Activated T-cell treated with anti-CD3 and anti-CD28 coated beads, Interleukin-2, amount 50 U/mL, for 72 hours (primary cell): ENCODE measurements around the gene PEX5L. TPM values are rescaled to one million over a fixed set of nuclear protein-coding genes. Genes with fewer than 3 reads are reported as not detected.

Experiments used
- ATAC-seq, 2 donors: fragments of 150-1000 bp; cut with Tn5 transposase; replicated peaks in 1 of 2; 2 replicates each; pipeline ENCODE4 v1.10.0; 2021; ENCODE audit warnings: moderate library complexity in 2 of 2, mild to moderate bottlenecking in 1 of 2
- DNase-seq, 2 donors: peaks; one replicate each; pipeline ENCODE4 v3.0.0; 2021 to 2022; ENCODE audit warnings: mixed read lengths in 1 of 2
- H3K27ac Mint-ChIP-seq: one replicate; pipeline ENCODE4 v1.8.0; 2022; ENCODE audit warnings: mild to moderate bottlenecking, moderate library complexity, mixed read lengths
- H3K27me3 Mint-ChIP-seq: one replicate; pipeline ENCODE4 v1.8.0; 2022; ENCODE audit warnings: low read depth, mixed read lengths
- H3K36me3 Mint-ChIP-seq, 2 donors: one replicate each; pipeline ENCODE4 v1.8.0; 2022; ENCODE audit warnings: mixed read lengths in 2 of 2, mild to moderate bottlenecking in 1 of 2; ENCODE audit not compliant: insufficient read depth in 2 of 2
- H3K4me1 Mint-ChIP-seq: one replicate; pipeline ENCODE4 v1.8.0; 2022; ENCODE audit warnings: low read depth, mixed read lengths
- H3K4me3 Mint-ChIP-seq, 2 donors: one replicate each; pipeline ENCODE4 v1.8.0; 2022; ENCODE audit warnings: mild to moderate bottlenecking in 2 of 2, mixed read lengths in 2 of 2, moderate library complexity in 2 of 2
- H3K9me3 Mint-ChIP-seq, 2 donors: one replicate each; pipeline ENCODE4 v1.8.0; 2022; ENCODE audit warnings: mixed read lengths in 2 of 2
- total RNA-seq, 2 donors: library from RNA; stranded (reverse); gene quantifications; one replicate each; pipeline ENCODE4 v1.2.3, GENCODE V29; 2022

Gene PEX5L
- total RNA-seq, 2 donors from 2014 or later: 0.23 to 0.31 TPM

DNA sequence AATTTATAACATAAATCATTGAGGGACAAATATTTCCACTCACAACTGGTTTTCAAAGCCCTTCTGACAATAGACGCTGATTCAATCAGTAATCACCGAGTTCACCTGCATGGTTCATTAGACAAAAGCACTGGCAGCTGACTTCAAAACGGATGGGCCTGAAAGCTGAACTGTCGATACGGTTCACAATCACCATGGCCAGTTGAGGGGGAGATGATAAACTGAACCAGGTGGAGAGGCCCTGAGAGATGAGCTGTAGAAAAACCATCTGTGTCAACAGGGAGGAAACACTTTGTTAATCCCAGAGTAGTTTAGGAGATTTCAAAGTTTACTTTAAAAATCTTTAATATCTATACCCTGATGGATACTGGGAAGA is 75.0 kb downstream of the PEX5L start:
- H3K4me3 Mint-ChIP-seq: no peak overlapping the region
- DNase-seq (no peak), ATAC-seq (no peak)
- H3K9me3 Mint-ChIP-seq: no peaks in the 10 kb centered on the region
- no peaks in the 10 kb centered on the region for H3K4me1 Mint-ChIP-seq
- H3K36me3 Mint-ChIP-seq: no peaks in the 10 kb centered on the region
- H3K27ac Mint-ChIP-seq: no peak overlapping the region
- H3K27me3 Mint-ChIP-seq: peaks cover 56% of the 10 kb centered on the region

DNA sequence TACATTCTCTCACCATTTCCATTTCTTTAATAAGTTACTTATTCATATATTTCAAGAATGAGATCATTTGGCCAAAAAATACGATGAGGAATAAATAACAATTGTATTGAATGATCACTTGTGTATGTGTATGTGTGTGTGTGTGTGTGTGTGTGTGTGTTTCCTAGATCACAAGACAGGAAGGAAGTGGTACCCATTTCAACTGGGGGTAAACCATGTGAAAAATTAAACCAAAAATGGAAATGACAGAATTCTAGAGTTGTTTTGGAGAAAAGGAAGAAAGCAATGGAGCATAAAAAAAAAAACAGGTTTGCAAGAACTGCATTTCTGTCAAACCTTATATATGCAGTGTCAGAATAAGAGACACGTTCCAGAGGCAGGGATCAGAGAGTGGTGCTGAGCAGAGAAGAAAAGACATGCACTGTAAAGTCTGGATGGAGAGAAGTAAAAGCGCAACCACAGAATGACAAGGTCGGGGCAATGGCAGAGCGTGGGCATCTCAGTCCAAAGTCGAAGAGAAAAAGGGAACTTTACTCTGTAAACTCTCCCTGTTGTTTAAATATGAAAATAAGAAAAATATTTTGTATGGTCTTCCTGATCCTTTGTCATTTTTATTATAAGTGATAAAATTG is 75.5 kb downstream of the PEX5L start:
- peaks cover 53% of the 10 kb centered on the region for H3K27me3 Mint-ChIP-seq
- no peaks in the 10 kb centered on the region for H3K4me1 Mint-ChIP-seq
- H3K9me3 Mint-ChIP-seq: no peaks in the 10 kb centered on the region
- no peaks in the 10 kb centered on the region for H3K36me3 Mint-ChIP-seq
- no peak overlapping the region for H3K4me3 Mint-ChIP-seq
- DNase-seq (no peak), ATAC-seq (no peak)
- no peak overlapping the region for H3K27ac Mint-ChIP-seq

DNA sequence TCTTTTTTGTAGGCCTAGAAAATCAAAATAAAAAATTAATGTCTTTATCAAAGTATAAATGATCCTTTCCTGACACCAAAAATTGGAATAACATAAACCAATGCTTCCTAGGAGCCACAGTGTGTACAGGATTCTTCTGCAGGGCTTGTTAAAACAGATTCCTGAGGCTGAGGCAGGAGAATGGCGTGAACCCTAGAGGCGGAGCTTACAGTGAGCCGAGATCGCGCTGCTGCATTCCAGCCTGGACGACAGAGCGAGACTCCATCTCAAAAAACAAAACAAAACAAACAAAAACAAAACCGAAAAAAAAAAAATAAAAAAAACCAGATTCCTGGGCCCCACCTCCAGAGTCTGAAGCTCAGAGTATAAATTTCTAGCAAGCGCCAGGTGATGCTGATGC is 78.0 kb downstream of the PEX5L start:
- H3K4me3 Mint-ChIP-seq: no peak overlapping the region
- no peak overlapping the region for H3K27ac Mint-ChIP-seq
- no peaks in the 10 kb centered on the region for H3K36me3 Mint-ChIP-seq
- no peaks in the 10 kb centered on the region for H3K4me1 Mint-ChIP-seq
- DNase-seq (no peak), ATAC-seq (no peak)
- H3K9me3 Mint-ChIP-seq: no peaks in the 10 kb centered on the region
- peaks cover 44% of the 10 kb centered on the region for H3K27me3 Mint-ChIP-seq

DNA sequence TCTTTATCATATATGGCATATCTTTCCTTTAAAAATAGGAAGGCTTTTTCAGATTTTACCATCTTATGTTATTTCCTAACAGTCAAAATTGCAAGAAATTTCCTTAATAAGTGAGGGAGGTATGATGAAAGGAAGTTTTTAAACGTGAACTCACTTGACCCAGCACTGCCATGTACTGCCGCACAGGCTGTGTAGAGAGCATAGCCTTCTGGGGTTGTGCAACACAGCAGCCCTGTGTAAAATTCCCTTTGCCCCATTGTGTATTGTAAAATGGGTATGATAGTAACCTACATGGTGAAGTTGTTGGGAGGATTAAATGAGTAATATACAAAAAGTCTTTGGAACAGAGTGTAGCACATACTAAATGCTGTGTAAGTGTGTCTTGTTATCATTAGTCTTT is 78.6 kb downstream of the PEX5L start:
- no peaks in the 10 kb centered on the region for H3K9me3 Mint-ChIP-seq
- no peak overlapping the region for H3K4me3 Mint-ChIP-seq
- no peak for ATAC-seq
- DNase-seq: no peak
- H3K36me3 Mint-ChIP-seq: no peaks in the 10 kb centered on the region
- no peak overlapping the region for H3K27ac Mint-ChIP-seq
- H3K27me3 Mint-ChIP-seq: peaks cover 43% of the 10 kb centered on the region
- H3K4me1 Mint-ChIP-seq: no peaks in the 10 kb centered on the region

- Mint-ChIP-seq H3K27ac (no peak overlapping the region), H3K27me3 (peaks cover 36% of the 10 kb centered on the region), H3K4me3 (no peak overlapping the region), H3K4me1 (no peaks in the 10 kb centered on the region), H3K9me3 (peaks cover 0 to 2% of the 10 kb centered on the region in 2 donors), H3K36me3 (no peaks in the 10 kb centered on the region)
- DNase-seq (no peak), ATAC-seq (no peak)
Measured at GRCh38 chr3:179957264-179957845, 79.4 kb downstream of the PEX5L start.

DNA sequence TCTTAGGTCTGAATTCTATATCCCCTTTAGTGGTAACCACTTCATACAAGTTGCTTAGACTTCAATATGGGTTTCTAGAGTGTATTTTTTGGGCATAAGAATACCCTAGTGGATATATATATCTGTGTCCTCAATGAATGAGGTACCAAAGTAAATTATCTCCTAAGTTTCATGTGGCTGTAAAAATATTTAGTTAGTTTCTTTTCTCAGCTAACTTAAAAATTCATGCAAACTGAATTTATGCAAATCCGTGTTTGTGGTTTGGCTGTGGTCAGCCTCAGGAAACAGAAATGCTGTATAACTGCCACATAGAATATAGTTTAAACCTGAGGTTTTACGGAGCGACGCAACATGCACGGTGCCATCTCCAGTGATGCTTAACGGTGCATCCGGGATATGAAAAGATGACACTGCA is 80.3 kb downstream of the PEX5L start:
- no peaks in the 10 kb centered on the region for H3K4me1 Mint-ChIP-seq
- DNase-seq: peak; percentile 8 to 20
- H3K4me3 Mint-ChIP-seq: no peak overlapping the region
- H3K36me3 Mint-ChIP-seq: no peaks in the 10 kb centered on the region
- ATAC-seq: peak; percentile 45 to 53
- H3K27ac Mint-ChIP-seq: no peak overlapping the region
- peaks cover 0 to 3% of the 10 kb centered on the region in 2 donors for H3K9me3 Mint-ChIP-seq
- peaks cover 35% of the 10 kb centered on the region for H3K27me3 Mint-ChIP-seq

DNA sequence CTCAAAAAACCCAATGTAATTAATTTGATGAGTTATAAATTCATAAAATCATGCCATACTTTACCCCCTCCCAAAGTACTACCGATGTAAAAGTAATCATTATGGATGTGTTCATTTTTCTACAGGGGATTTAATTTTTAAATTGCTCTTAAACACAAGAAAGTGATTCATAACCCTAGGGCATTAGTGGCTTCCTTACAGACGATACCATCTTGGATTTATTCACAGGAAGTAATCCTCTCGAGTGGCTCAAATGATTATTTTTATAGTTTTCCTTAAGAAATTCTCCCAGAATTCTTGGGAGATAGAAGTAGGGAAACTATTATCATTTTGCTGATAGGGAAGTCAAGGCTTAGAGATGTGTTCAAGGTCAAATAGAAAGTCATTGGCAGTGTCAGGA is 80.9 kb downstream of the PEX5L start:
- no peak for DNase-seq
- Mint-ChIP-seq H3K36me3 (no peaks in the 10 kb centered on the region), H3K4me3 (no peak overlapping the region), H3K4me1 (no peaks in the 10 kb centered on the region), H3K9me3 (peaks cover 0 to 3% of the 10 kb centered on the region in 2 donors), H3K27ac (no peak overlapping the region), H3K27me3 (peaks cover 35% of the 10 kb centered on the region)
- no peak for ATAC-seq

DNA sequence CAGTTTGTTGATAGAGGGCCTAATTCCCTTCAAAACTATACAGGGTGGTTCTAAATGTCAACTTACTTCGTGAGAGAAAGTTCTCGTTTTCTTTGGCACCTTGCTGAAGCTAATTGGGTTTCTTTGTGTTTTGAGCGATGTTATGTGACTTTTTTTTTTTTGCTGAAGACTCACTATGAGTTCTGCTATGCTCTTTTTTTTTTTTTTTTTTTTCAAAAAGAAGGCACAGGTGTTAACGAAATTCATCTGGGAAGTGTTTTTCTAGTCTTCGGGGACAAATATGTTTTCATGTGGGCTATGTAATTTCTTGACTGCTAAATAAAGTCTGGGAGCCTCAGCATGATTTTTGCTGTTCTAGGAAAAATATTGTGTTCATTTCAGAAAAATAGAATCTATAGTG is 81.5 kb downstream of the PEX5L start:
- no peaks in the 10 kb centered on the region for H3K4me1 Mint-ChIP-seq
- no peak overlapping the region for H3K27ac Mint-ChIP-seq
- H3K36me3 Mint-ChIP-seq: no peaks in the 10 kb centered on the region
- no peak for ATAC-seq
- peaks cover 39% of the 10 kb centered on the region for H3K27me3 Mint-ChIP-seq
- peaks cover 0 to 3% of the 10 kb centered on the region in 2 donors for H3K9me3 Mint-ChIP-seq
- no peak overlapping the region for H3K4me3 Mint-ChIP-seq
- DNase-seq: no peak

DNA sequence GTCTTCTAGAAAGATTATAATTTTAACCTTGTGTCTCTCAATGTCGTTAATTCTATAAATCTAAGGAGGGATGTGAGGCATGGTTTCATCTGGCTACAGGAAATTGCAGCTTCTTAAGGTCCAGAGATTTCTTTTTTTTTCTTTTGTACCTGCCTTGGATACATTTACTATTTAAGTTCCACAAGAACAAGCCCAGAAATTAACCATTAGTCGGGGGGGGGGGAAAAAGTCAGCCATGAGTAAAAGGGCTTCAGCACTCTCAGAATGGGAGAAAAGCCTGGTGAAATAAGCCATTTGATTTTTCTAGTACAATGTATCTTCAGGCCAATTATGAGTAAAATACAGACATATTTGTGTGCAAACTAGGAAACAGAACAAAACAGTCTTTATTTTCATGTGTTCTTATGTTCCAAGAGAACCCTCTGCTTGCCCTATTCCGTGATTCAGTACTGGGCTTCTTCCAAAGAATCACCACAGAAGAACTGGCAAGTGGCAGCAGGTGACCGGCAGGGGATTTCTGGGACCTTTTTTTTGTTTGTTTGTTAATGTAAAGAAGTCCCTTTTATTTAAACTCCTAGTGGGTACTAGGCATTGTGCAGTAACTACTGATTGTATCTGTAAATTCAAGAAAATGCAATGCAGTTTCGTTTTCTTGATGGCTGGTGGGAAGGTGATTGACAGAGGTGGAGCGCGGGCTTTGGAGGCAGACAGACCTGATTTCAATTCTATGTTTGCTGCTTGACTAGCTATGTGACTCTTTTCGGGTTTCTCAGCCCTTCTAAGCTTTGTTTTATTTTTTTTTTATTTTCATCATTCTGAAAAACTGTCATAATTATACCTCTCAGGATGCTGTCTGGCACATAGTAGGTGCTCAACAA is 82.5 kb downstream of the PEX5L start:
- Mint-ChIP-seq H3K9me3 (peaks cover 0 to 3% of the 10 kb centered on the region in 2 donors), H3K27ac (no peak overlapping the region), H3K4me1 (no peaks in the 10 kb centered on the region), H3K36me3 (no peaks in the 10 kb centered on the region), H3K4me3 (no peak overlapping the region), H3K27me3 (peaks cover 33% of the 10 kb centered on the region)
- DNase-seq: no peak
- ATAC-seq: no peak

DNA sequence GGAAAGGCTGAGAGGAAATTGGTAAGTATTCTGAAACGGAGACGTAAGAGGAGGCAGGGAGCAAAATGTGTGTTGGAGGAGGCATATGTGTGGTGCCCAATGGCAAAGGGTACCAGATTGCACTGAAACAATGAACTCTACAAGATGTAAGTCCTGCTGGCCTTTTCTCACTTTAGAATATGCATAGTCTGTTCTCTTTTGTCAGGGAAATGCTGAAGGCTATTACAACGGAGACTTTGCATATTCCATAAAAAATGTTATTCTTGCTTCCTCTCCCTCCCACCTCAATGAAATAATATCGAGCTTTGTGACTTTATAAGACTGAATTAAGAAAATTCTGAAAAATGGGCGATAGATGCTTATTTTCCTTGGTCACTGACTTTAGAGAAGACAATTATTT is 85.9 kb downstream of the PEX5L start:
- Mint-ChIP-seq H3K27ac (no peak overlapping the region), H3K9me3 (peaks cover 0 to 3% of the 10 kb centered on the region in 2 donors), H3K36me3 (no peaks in the 10 kb centered on the region), H3K27me3 (peaks cover 10% of the 10 kb centered on the region), H3K4me1 (no peaks in the 10 kb centered on the region), H3K4me3 (no peak overlapping the region)
- DNase-seq (no peak), ATAC-seq (no peak)

- Mint-ChIP-seq H3K9me3 (peaks cover 0 to 3% of the 10 kb centered on the region in 2 donors), H3K36me3 (no peaks in the 10 kb centered on the region), H3K4me1 (no peaks in the 10 kb centered on the region), H3K27me3 (peaks cover 11% of the 10 kb centered on the region), H3K4me3 (no peak overlapping the region), H3K27ac (no peak overlapping the region)
- DNase-seq: no peak
- ATAC-seq: no peak
Measured at GRCh38 chr3:179949869-179950268, 86.9 kb downstream of the PEX5L start.

GRCh38 chr3:179949412-179949811 is 87.3 kb downstream of the PEX5L start:
- H3K9me3 Mint-ChIP-seq: peaks cover 0 to 3% of the 10 kb centered on the region in 2 donors
- ATAC-seq (no peak), DNase-seq (no peak)
- H3K27me3 Mint-ChIP-seq: peaks cover 16% of the 10 kb centered on the region
- H3K4me1 Mint-ChIP-seq: no peaks in the 10 kb centered on the region
- no peak overlapping the region for H3K27ac Mint-ChIP-seq
- no peak overlapping the region for H3K4me3 Mint-ChIP-seq
- no peaks in the 10 kb centered on the region for H3K36me3 Mint-ChIP-seq

GRCh38 chr3:179948740-179949139 is 88.0 kb downstream of the PEX5L start:
- DNase-seq (no peak), ATAC-seq (no peak)
- H3K4me1 Mint-ChIP-seq: no peaks in the 10 kb centered on the region
- H3K27ac Mint-ChIP-seq: no peak overlapping the region
- H3K4me3 Mint-ChIP-seq: no peak overlapping the region
- peaks cover 0 to 3% of the 10 kb centered on the region in 2 donors for H3K9me3 Mint-ChIP-seq
- no peaks in the 10 kb centered on the region for H3K36me3 Mint-ChIP-seq
- peaks cover 17% of the 10 kb centered on the region for H3K27me3 Mint-ChIP-seq
